ENCODE measurements around the gene SEMA3D.
A peak's percentile ranks its signal among the peaks of the same experiment; 100 is the strongest.

The SEMA3D gene

GRCh38 chr7:85184599-85185423 is 2.0 kb downstream of the SEMA3D start:
- DNase-seq (ENCODE audit: low spot score), result no peak

- DNase-seq (ENCODE audit: low spot score), result no peak
Measured at GRCh38 chr7:85183296-85183695, 3.6 kb downstream of the SEMA3D start.

GRCh38 chr7:85178531-85179298 is 8.1 kb downstream of the SEMA3D start:
- no peak for DNase-seq (ENCODE audit: low spot score)

GRCh38 chr7:85177316-85177715 is 9.5 kb downstream of the SEMA3D start:
- DNase-seq (ENCODE audit: low spot score), result no peak

- no peak for DNase-seq (ENCODE audit: low spot score)
Measured at GRCh38 chr7:85176197-85176596, 10.7 kb downstream of the SEMA3D start.

GRCh38 chr7:85175217-85175616 is 11.6 kb downstream of the SEMA3D start:
- DNase-seq (ENCODE audit: low spot score), result no peak

GRCh38 chr7:85172530-85172941 is 14.3 kb downstream of the SEMA3D start:
- DNase-seq (ENCODE audit: low spot score), result no peak

- no peak for DNase-seq (ENCODE audit: low spot score)
Measured at GRCh38 chr7:85167636-85168035, 19.2 kb downstream of the SEMA3D start.

GRCh38 chr7:85165263-85165662 is 21.6 kb downstream of the SEMA3D start:
- no peak for DNase-seq (ENCODE audit: low spot score)

GRCh38 chr7:85164376-85164775 is 22.5 kb downstream of the SEMA3D start:
- DNase-seq (ENCODE audit: low spot score), result no peak

- DNase-seq (ENCODE audit: low spot score), result no peak
Measured at GRCh38 chr7:85162721-85163120, 24.1 kb downstream of the SEMA3D start.

GRCh38 chr7:85160223-85160622 is 26.6 kb downstream of the SEMA3D start:
- peak; percentile 41 for DNase-seq (ENCODE audit: low spot score)

- DNase-seq (ENCODE audit: low spot score), result no peak
Measured at GRCh38 chr7:85159003-85159402, 27.9 kb downstream of the SEMA3D start.

- no peak for DNase-seq (ENCODE audit: low spot score)
Measured at GRCh38 chr7:85156661-85157208, 30.1 kb downstream of the SEMA3D start.

- no peak for DNase-seq (ENCODE audit: low spot score)
Measured at GRCh38 chr7:85154282-85154937, 32.4 kb downstream of the SEMA3D start.

- DNase-seq (ENCODE audit: low spot score), result no peak
Measured at GRCh38 chr7:85153715-85154114, 33.1 kb downstream of the SEMA3D start.

- no peak for DNase-seq (ENCODE audit: low spot score)
Measured at GRCh38 chr7:85150624-85151023, 36.2 kb downstream of the SEMA3D start.

- DNase-seq (ENCODE audit: low spot score), result no peak
Measured at GRCh38 chr7:85144771-85145170, 42.1 kb downstream of the SEMA3D start.

- DNase-seq (ENCODE audit: low spot score), result peak; percentile 27
Measured at GRCh38 chr7:85135977-85136376, 50.9 kb downstream of the SEMA3D start.

GRCh38 chr7:85133560-85133959 is 53.3 kb downstream of the SEMA3D start:
- no peak for DNase-seq (ENCODE audit: low spot score)

GRCh38 chr7:85133006-85133405 is 53.9 kb downstream of the SEMA3D start:
- DNase-seq (ENCODE audit: low spot score), result no peak

GRCh38 chr7:85130702-85131101 is 56.2 kb downstream of the SEMA3D start:
- no peak for DNase-seq (ENCODE audit: low spot score)

- DNase-seq (ENCODE audit: low spot score), result no peak
Measured at GRCh38 chr7:85126383-85126782, 60.5 kb downstream of the SEMA3D start.
